Effector memory CD8-positive, alpha-beta T cell (primary cell): ENCODE results near the gene PHF19.
A peak's percentile ranks its signal among the peaks of the same experiment; 100 is the strongest.

Source experiments
- ATAC-seq: fragments of 150-1000 bp; cut with Tn5 transposase; replicated peaks from 2 replicates; pipeline ENCODE4 v1.10.0; 2021; ENCODE audit warnings: mild to moderate bottlenecking, moderate library complexity
- DNase-seq, 3 experiments: peaks; one replicate each; pipeline ENCODE4 v3.0.0; 2021
- H3K27ac Mint-ChIP-seq, 2 donors: one replicate each; pipeline ENCODE4 v1.8.0; 2022; ENCODE audit warnings: mild to moderate bottlenecking in 2 of 2, mixed read lengths in 2 of 2, moderate library complexity in 2 of 2
- H3K27me3 Mint-ChIP-seq, 2 donors: one replicate each; pipeline ENCODE4 v1.8.0; 2022; ENCODE audit warnings: mixed read lengths in 2 of 2
- H3K36me3 Mint-ChIP-seq: one replicate; pipeline ENCODE4 v1.8.0; 2022; ENCODE audit warnings: mild to moderate bottlenecking, moderate library complexity, mixed read lengths; ENCODE audit not compliant: insufficient read depth
- H3K4me1 Mint-ChIP-seq, 2 donors: one replicate each; pipeline ENCODE4 v1.8.0; 2022; ENCODE audit warnings: low read depth in 2 of 2, mixed read lengths in 2 of 2
- H3K4me3 Mint-ChIP-seq, 2 donors: one replicate each; pipeline ENCODE4 v1.8.0; 2022; ENCODE audit warnings: mild to moderate bottlenecking in 2 of 2, mixed read lengths in 2 of 2, moderate library complexity in 2 of 2
- H3K9me3 Mint-ChIP-seq, 2 donors: one replicate each; pipeline ENCODE4 v1.8.0; 2022; ENCODE audit warnings: mixed read lengths in 2 of 2
- total RNA-seq, 9 experiments: gene quantifications; one replicate each; lab custom pipeline; 2026; lab: John Stamatoyannopoulos, UW

Gene PHF19
- 27.3 to 175 (median 66.2) reads per million in 9 experiments for total RNA-seq

DNA sequence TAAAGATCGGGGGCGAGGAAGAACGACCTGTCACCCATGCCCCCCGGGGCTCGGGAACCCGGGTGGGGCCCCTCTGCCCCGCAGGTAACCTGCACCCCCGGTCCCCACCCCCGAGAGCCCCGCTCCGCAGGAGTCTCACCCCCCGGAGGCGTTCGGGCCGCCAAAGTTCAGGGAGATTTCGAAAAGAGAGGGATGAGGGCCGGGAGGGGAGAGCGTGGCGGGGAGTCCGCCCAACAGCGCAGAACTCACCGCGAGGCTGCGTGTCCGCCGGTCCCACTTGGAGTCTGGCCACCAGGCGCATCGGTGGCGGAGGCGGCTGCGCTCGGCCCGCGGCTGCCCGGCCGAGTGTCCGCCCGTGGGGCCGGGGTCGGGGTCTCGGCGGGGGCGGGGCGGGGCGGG, at the start of gene PHF19:
Gene PHF19 (minus strand): TSS at position 347 of the 399 bp plus-strand sequence. CDS start 2,447 bp downstream, outside the sequence.
- Mint-ChIP-seq H3K27ac (peak within 1 kb of the TSS; percentile 91 to 93), H3K27me3 (no peaks in the 10 kb centered on the region), H3K4me1 (peaks cover 39 to 53% of the 10 kb centered on the region in 2 donors), H3K36me3 (peaks cover 29% of the 10 kb centered on the region), H3K4me3 (peak within 1 kb of the TSS; percentile 90 to 93), H3K9me3 (no peaks in the 10 kb centered on the region)
- DNase-seq (no peak), ATAC-seq (peak; percentile 13)

DNA sequence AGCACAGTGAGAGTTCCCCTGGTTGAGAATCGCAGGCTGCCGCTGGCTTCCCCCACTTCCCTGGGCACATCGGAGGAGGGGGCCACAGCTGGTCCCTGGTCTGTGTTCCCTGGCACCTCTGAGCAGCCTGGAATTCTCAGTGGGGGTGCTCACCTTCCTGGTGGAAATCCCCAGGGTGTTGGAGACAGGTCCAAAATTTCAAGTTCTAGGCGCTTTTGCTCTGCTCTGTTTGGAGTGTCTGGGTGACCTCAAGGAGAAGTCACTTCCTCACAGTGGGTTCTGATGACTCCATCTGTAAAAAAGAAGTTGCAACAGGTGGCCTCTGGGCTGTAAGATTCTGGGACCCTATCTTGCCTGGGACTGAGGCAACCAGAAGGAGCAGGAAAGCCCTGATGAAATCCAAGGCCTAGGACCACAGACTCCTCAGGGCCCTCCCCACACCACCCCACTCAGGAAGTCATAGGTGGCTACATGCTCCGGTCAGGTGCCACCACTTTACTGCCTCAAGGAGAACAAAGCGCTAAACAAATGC, 49.5 kb upstream of the PHF19 start, which contains the start of gene TRAF1:
Gene TRAF1 (minus strand): TSS at position 400 of the 532 bp plus-strand sequence. CDS start 721 bp downstream, outside the sequence.
- Mint-ChIP-seq H3K36me3 (peaks cover 67% of the 10 kb centered on the region), H3K27me3 (no peaks in the 10 kb centered on the region), H3K27ac (peak within 1 kb of the TSS; percentile 93 to 95), H3K4me1 (peaks cover 78 to 87% of the 10 kb centered on the region in 2 donors), H3K9me3 (no peaks in the 10 kb centered on the region), H3K4me3 (peak within 1 kb of the TSS; percentile 82 to 97)
- ATAC-seq (peak; percentile 21), DNase-seq (no peak)

DNA sequence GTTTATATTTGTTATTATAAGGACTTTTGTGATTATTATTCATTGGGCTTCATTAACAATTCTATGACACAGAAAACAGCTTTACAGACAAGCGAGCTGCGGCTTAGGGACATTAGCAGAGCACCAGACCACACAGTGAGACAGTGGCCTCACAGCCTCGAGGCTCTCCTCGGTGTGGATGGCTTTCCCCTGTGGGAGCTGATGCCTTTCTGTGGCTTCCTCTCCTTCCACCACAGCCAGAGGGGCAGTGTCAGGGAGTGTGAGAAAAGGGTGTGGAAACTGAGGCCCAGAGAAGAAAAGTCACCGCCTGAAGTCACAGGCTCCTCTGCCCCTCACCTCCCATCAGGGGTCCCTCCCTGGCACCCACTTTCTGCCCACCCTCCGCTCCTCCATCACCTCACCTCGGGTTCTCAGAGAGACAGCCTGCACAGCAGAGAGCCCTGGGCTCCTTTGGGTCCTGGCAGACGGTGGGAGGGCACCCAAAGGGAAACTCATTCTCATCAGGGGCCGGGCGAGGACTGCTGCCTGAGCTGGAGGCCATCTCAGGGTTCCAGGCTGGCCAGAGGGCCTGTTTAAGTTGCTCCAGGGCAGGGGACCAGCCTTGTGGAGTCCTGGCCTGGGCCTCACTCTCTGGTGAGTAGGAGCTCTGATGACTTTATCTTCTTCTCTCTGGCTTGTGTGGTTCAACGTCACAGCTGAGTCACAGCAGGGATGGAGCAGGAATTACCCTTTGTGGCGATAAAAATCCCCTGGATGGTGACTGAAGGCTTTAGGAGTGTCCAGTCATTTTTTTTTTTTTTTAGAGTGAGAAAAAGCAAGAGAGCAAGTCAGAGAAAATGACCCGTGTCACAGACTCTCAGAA, 48.8 kb upstream of the PHF19 start:
- Mint-ChIP-seq H3K9me3 (no peaks in the 10 kb centered on the region), H3K27ac (peak overlapping the region; percentile 93 to 95), H3K36me3 (peaks cover 70% of the 10 kb centered on the region), H3K27me3 (no peaks in the 10 kb centered on the region), H3K4me1 (peaks cover 83 to 87% of the 10 kb centered on the region in 2 donors), H3K4me3 (peak overlapping the region; percentile 82 to 97)
- ATAC-seq (peak; percentile 58), DNase-seq (peak; percentile 53 to 65 (median 61))

DNA sequence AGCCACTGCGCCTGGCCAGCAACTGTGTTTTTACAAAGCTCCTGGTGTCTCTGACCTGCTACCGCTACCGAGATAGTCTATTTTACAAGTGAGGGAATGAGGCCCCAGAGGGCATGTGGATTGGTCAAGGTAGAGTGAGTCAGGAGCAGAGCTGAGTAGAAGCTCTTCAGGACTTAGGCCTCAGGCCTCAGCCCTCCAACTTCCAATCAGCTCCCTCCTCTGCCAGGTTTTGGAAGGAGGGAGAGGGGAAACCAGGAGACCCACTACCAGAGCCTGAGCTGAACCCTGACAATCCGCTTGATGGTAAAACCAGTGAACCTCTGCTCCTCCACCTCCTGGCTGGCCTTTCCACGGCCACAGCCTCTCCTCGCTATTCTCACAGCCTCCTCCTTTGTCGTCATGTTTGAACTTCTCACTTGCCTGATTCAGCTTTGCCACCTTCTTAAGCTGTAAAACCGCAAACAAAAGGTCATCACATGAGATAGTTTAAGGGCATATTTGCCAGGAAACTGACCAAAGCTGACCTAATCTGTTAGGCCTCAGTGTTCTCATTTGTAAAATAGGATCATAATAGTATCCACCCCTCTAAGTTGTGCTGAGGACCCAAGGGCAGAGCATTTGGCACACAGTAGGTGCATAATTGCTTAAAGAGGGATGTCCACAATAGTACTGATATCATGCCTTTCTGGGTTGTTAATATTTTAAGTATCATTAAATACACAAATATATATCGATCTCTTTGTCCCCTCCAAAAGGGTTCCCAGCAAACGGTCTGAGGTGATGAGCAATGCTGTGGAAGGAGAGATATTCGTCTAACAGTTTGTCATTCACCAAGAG, 47.9 kb upstream of the PHF19 start:
- H3K4me1 Mint-ChIP-seq, result peaks cover 85 to 89% of the 10 kb centered on the region in 2 donors
- H3K27me3 Mint-ChIP-seq, result no peaks in the 10 kb centered on the region
- H3K27ac Mint-ChIP-seq, result peak overlapping the region; percentile 93 to 95
- peak in 2 of 3 experiments; percentile 49 to 51 for DNase-seq
- peak; percentile 28 for ATAC-seq
- H3K9me3 Mint-ChIP-seq, result no peaks in the 10 kb centered on the region
- H3K36me3 Mint-ChIP-seq, result peaks cover 69% of the 10 kb centered on the region
- peak overlapping the region; percentile 82 to 97 for H3K4me3 Mint-ChIP-seq

DNA sequence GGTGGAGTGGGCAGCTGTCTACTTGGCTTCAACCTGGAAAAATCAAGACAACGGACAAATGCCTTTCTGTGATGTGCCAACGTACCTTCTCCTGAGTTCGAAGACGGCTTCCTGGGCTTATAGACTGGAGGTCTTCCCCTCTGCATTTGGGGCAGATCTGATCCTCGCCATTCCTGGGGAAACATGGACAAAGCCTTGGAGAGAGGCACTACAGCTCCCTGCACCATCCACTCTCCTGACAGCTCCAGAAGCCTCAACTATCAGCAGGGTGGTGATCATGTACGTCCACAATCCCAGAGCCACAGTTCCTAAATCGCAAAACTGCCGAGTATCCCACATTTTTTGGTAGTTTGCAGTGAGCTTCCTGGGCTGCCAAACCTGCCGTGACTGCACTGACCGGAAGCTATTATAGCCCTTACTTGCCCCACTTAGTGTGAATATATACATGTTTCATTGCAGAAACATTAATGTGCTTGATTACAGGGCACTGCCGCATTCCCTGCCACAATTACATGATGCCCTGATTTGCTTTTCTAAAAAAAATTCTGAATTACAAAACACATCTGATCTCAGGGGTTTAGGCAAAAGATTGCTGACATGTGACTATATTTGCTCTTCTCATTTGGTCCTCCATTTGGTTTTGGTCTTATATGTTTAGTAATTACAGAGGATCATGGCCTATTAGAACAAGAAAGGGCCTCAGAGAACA, 46.8 kb upstream of the PHF19 start:
- no peak for DNase-seq
- H3K9me3 Mint-ChIP-seq, result no peaks in the 10 kb centered on the region

DNA sequence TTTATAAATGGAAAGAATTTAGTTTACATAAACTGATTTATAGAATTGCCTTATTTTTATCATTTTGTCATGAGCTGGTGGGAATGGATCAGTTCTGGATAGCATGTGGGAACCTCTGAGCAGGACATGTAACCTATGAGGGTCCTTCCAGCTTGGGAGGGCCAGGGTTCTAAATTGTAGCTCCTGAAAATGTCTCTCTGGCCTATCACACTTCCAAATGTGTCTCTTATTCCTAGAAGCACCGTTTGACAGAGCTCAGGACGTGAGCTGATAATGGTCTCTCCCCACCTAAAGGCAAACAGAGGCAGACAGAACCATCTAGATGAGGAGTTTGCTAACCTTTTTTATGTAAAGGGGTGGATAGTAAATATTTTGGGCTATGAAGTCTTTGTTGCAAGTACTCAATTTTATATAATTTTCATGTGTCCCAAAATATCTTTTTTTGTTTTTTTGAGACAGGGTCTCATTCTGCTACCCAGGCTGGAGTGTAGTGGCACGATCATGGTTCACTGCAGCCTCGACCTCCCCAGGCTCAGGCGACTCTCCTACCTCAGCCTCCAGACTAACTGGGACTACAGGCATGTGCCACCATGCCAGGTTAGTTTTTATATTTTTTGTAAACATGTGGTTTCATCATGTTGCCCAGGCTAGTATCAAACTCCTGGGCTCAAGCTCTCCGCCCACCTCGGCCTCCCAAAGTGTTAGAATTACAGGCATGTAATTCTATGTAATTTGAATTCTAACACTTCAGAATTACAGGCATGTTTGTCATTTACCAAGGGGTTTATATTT, 45.6 kb upstream of the PHF19 start:
- H3K36me3 Mint-ChIP-seq, result peaks cover 67% of the 10 kb centered on the region
- no peak for DNase-seq
- H3K9me3 Mint-ChIP-seq, result no peaks in the 10 kb centered on the region
- H3K4me3 Mint-ChIP-seq, result peak overlapping the region; percentile 82 to 97
- no peaks in the 10 kb centered on the region for H3K27me3 Mint-ChIP-seq
- ATAC-seq, result no peak
- H3K4me1 Mint-ChIP-seq, result peaks cover 90 to 95% of the 10 kb centered on the region in 2 donors
- H3K27ac Mint-ChIP-seq, result peak overlapping the region; percentile 93 to 95

More for the DNA sequence above, 46.8 kb upstream of the PHF19 start:
- H3K4me1 Mint-ChIP-seq, result peaks cover 92 to 96% of the 10 kb centered on the region in 2 donors
- H3K27ac Mint-ChIP-seq, result peak overlapping the region; percentile 93 to 95
- no peaks in the 10 kb centered on the region for H3K27me3 Mint-ChIP-seq
- peaks cover 74% of the 10 kb centered on the region for H3K36me3 Mint-ChIP-seq
- ATAC-seq, result no peak
- peak overlapping the region; percentile 82 to 97 for H3K4me3 Mint-ChIP-seq

DNA sequence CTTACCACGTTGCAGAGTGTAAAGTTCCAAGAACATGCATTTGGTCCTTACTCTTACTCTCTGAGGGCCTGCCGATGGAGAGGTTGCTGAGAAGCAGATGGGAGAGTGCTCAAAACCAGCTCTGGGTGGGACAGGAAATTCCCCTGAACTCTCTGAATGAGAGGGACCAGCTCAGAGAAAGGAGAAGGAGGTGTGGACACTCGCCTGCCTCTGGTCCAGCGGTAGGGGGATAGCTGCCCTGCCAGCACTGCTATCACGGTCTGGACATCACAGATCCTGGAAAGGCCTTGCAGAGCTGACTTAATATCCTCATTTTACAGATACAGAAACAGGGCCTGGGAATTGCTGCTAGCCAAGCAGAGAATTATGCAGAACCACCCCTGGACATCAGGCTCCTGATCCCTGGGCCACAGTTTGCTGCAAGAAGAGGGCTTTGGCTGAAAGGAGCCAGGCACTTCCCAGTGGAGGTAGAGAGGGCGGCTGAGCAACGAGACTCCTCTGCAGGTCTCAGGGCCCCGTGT, 44.7 kb upstream of the PHF19 start:
- ATAC-seq, result no peak
- peak overlapping the region; percentile 82 to 97 for H3K4me3 Mint-ChIP-seq
- H3K27ac Mint-ChIP-seq, result peak overlapping the region; percentile 93 to 95
- no peak for DNase-seq
- H3K9me3 Mint-ChIP-seq, result no peaks in the 10 kb centered on the region
- peaks cover 86 to 92% of the 10 kb centered on the region in 2 donors for H3K4me1 Mint-ChIP-seq
- H3K27me3 Mint-ChIP-seq, result no peaks in the 10 kb centered on the region
- peaks cover 66% of the 10 kb centered on the region for H3K36me3 Mint-ChIP-seq

DNA sequence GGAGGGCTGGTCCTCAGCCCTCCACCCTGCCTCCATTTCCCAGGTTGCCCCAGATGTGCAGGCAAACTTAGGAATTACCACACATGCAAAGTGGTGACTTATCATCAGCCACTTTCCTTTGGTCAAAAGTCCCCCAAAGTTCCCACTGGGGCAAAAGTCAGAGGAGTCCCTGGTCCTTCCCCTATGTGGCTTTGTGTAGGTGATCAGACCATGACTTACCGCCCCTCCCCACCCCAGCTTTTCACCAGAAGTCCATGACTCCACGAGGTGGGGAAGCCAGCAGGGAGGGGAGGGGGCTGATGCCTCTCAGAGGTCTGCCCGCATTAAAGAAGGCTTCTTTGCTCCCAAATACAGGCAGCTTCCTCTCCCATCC, 43.8 kb upstream of the PHF19 start:
- Mint-ChIP-seq H3K4me1 (peaks cover 82 to 92% of the 10 kb centered on the region in 2 donors), H3K27me3 (no peaks in the 10 kb centered on the region), H3K9me3 (no peaks in the 10 kb centered on the region), H3K36me3 (peaks cover 63% of the 10 kb centered on the region), H3K27ac (peak overlapping the region; percentile 93 to 95), H3K4me3 (peak overlapping the region; percentile 82 to 97)
- ATAC-seq (no peak), DNase-seq (no peak)

DNA sequence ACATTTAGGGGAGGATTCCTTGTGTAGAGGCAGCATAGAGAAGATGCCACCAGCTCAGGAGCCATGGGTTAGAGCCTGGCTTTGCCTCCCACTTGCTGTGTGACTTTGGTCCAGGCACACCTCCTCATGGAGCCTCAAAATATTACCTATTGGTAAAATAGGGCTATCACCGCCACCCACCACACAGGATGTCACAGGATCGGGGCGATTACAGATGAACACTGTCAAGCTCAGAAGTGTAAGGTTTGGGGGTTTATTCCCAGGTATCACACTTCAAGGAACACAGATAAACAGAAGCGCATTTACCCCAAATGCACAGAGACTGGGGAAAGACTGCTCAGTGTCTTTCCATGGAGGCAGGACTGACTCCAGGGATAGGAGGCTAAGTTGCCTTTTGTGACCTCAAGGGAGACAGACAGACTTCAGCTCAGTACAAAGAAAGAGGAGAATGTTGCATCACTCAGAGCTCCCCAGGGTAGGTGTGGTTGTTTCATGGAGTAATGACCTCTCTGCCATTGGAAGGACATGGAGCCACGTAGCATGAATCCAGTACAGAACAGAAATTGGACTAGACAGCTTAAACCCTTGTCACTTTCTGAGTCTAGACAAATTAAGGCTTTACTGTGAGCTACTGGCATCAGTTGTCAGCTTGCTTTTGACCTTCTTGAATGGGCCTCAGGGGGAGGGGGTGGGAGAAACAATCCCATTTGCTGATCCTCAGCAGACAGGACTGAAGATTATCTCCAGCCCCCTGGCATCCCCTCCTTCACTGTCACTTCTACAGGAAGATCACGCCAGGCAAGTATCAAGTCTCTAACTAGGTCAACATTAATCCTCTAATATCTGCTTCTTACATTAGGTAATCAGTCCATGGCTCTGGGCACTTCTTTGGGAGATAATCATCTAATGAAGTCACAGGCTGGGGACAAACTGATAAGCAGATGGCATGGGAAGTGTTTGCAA, 43.1 kb upstream of the PHF19 start:
- Mint-ChIP-seq H3K4me1 (peaks cover 77 to 86% of the 10 kb centered on the region in 2 donors), H3K9me3 (no peaks in the 10 kb centered on the region), H3K36me3 (peaks cover 56% of the 10 kb centered on the region), H3K27me3 (no peaks in the 10 kb centered on the region), H3K4me3 (peak overlapping the region; percentile 82 to 97), H3K27ac (peak overlapping the region; percentile 93 to 95)
- DNase-seq (peak in 2 of 3 experiments; percentile 41 to 45), ATAC-seq (peak; percentile 77)

DNA sequence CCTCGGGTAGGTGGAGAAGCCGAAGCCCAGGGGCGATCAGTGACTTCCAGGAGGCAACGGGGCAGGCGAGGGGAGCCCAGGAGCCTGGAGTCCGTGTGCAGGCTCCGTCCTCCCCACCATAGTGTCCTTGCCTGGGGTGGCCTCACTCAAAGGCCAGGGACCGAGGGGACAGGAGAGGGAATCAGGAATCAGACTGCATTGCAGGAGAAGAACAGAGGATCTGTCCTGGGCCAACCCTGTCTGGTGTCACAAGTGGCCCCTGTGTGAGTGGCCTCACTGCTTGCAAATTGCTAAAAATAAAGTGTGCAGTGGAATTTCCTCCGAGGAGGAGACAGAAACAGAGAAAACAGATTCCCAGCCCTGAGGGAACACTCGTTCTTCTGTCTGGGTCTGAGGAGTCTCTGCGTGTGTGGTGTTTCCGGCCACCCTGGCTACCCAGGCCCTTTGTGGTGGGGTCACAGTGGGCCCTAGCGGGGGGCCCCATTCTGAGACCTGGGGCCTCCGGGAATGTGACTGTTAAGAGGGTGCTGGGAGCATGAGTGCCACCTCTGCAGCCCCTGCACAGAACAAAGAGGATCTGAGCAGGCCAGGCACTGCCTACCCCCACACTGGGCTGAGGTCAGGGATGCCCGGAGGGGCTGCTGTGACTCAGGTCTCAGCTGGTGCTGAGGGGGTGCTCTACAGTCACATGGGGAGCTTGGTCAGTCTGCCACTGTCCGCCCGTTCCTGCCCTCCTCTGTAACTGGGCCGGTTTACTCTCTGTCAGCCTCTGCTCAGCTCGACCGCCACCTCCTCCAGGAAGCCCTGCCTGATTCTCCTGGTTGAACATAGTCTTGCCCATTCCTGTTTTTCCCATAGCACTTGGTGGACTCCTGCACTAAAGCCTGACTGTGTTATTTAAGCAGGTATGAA, 42.2 kb upstream of the PHF19 start:
- no peaks in the 10 kb centered on the region for H3K27me3 Mint-ChIP-seq
- DNase-seq (no peak), ATAC-seq (no peak)
- H3K4me3 Mint-ChIP-seq, result peak overlapping the region; percentile 82 to 97
- peak overlapping the region; percentile 93 to 95 for H3K27ac Mint-ChIP-seq
- peaks cover 54% of the 10 kb centered on the region for H3K36me3 Mint-ChIP-seq
- no peaks in the 10 kb centered on the region for H3K9me3 Mint-ChIP-seq
- peaks cover 74 to 84% of the 10 kb centered on the region in 2 donors for H3K4me1 Mint-ChIP-seq
